ENCODE data around the gene MAT1A.

MAT1A gene

DNA sequence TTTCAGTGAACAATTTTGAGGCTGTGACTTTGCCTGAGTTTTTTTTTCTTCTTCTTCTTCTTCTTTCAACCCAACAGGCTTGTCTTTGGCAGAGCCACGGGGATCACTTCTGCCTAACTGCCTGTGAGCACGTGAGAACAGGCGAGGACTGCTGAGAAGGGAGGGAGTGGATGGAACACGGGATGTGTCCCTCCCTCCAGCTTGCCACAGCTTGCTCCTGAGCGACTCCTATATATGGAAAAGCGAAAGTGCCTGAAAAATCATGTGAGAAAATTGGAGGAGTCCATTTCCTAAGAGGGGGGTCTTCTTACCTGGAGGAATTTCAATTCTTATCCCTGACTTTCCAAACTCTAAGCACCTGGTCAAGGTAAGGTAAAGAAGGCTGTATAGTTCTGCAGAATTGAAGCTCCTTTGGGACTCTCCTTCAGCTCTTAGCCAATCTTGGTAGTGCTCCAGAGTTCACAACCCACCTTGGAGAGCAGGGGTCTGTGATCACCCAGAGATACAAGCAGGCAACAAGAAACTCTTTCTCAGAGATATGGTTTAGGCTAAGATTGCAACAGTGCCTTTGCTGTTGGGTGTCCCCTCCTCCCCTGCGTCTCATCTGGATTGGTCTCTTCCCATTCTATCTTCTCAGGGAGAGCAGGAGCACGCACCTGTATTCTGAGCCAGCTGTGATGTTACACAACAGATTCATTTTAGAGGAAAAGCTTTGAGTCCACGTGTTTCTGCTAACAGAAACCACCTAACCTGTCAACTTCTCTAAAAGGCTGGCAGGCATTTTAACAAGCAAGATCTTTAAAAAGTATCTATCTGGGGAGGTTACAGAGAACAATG lies at the start of gene MAT1A:
Gene MAT1A, minus strand, starts transcription at position 208 of the 837 bp plus-strand sequence. CDS start 235 bp downstream, outside the sequence.
- Histone ChIP-seq H2AFZ (ENCODE audit: low read length, unreplicated experiment) (no peak within 1 kb of the TSS), H3K27me3 (ENCODE audit: insufficient read depth, low read length) (peaks cover 90% of the 10 kb centered on the region), H3K4me3 (ENCODE audit: low read depth, low read length) (no peak within 1 kb of the TSS), H3K4me1 (ENCODE audit: control insufficient read depth, insufficient read depth, low read length, unreplicated experiment) (no peaks in the 10 kb centered on the region), H3K27ac (ENCODE audit: low read depth, low read length) (no peak within 1 kb of the TSS), H3K79me2 (ENCODE audit: control insufficient read depth, insufficient read depth, low read length, unreplicated experiment) (no peaks in the 10 kb centered on the region), H3K36me3 (ENCODE audit: insufficient read depth, low read length) (no peaks in the 10 kb centered on the region)

DNA sequence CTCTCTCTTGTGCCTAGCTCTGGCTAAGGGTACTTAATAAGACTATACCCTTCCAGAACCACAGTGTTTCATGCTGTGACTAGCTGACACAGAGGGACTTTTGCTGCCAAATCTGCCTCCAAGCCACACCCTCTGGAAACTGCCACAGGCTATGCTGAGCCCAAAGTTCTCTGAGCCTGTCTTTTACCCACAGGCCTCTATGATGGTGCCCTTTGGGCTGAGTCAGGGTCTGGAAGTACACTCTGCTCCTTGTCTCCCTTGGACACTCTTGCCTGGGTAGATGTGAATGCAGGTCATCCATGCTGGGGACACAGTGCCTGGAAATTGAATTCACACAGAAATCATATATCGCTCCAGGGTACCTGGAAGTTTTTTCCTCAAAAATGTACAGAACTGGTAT lies 44.5 kb upstream of the MAT1A start:
- H3K79me2 ChIP-seq (ENCODE audit: control insufficient read depth, insufficient read depth, low read length, unreplicated experiment): no peaks in the 10 kb centered on the region
- H3K27ac ChIP-seq (ENCODE audit: low read depth, low read length): no peak overlapping the region
- H3K27me3 ChIP-seq (ENCODE audit: insufficient read depth, low read length): peaks cover 70% of the 10 kb centered on the region
- H2AFZ ChIP-seq (ENCODE audit: low read length, unreplicated experiment): no peak overlapping the region
- no peaks in the 10 kb centered on the region for H3K4me1 ChIP-seq (ENCODE audit: control insufficient read depth, insufficient read depth, low read length, unreplicated experiment)
- H3K4me3 ChIP-seq (ENCODE audit: low read depth, low read length): no peak overlapping the region
- H3K36me3 ChIP-seq (ENCODE audit: insufficient read depth, low read length): no peaks in the 10 kb centered on the region

DNA sequence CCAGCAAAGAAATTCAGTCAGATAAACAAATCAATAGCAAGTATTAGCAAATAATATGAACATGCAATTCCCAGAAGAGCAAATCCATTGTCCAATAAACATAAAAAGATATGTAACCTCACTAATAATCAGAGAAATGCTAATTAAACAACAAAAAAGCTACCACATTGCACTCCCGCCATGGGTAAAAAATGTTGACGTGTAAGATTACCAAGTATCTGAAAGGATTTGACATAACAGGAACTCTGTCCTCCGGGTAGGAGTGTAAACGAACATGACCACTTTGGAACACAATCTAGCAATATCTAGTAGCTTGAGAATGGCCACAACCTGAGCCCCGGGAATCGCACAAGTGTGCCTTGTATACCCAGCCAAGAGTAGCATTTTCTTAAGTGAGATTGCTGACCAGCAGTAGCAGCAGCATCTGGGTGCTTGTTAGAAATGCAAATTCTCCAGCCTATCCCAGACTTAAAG lies 35.5 kb upstream of the MAT1A start:
- Histone ChIP-seq H2AFZ (ENCODE audit: low read length, unreplicated experiment) (no peak overlapping the region), H3K27ac (ENCODE audit: low read depth, low read length) (no peak overlapping the region), H3K4me1 (ENCODE audit: control insufficient read depth, insufficient read depth, low read length, unreplicated experiment) (peaks cover 8% of the 10 kb centered on the region), H3K79me2 (ENCODE audit: control insufficient read depth, insufficient read depth, low read length, unreplicated experiment) (no peaks in the 10 kb centered on the region), H3K4me3 (ENCODE audit: low read depth, low read length) (no peak overlapping the region), H3K27me3 (ENCODE audit: insufficient read depth, low read length) (peaks cover 55% of the 10 kb centered on the region), H3K36me3 (ENCODE audit: insufficient read depth, low read length) (no peaks in the 10 kb centered on the region)

DNA sequence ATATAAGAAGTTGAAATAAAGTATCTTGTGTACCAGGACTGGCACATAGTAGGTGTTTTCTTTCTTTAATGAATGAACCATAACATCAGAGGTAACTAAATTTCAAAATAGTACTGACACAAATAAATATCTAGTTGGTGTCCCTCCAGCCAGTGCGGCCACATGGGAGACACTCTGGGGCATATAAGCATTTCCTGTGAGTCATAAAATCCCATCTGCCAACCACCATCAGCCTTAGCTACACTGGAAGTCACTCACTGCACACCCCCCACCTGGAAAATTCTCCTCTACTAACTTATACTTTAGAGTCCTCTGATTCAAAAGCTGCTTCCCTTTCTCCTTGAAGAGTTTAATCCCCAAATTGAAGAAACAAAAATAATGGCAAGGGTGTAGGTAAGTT lies 34.6 kb upstream of the MAT1A start:
- Histone ChIP-seq H3K4me1 (ENCODE audit: control insufficient read depth, insufficient read depth, low read length, unreplicated experiment) (peaks cover 8% of the 10 kb centered on the region), H3K36me3 (ENCODE audit: insufficient read depth, low read length) (no peaks in the 10 kb centered on the region), H3K4me3 (ENCODE audit: low read depth, low read length) (no peak overlapping the region), H3K27me3 (ENCODE audit: insufficient read depth, low read length) (peaks cover 50% of the 10 kb centered on the region), H3K27ac (ENCODE audit: low read depth, low read length) (no peak overlapping the region), H2AFZ (ENCODE audit: low read length, unreplicated experiment) (no peak overlapping the region), H3K79me2 (ENCODE audit: control insufficient read depth, insufficient read depth, low read length, unreplicated experiment) (no peaks in the 10 kb centered on the region)

DNA sequence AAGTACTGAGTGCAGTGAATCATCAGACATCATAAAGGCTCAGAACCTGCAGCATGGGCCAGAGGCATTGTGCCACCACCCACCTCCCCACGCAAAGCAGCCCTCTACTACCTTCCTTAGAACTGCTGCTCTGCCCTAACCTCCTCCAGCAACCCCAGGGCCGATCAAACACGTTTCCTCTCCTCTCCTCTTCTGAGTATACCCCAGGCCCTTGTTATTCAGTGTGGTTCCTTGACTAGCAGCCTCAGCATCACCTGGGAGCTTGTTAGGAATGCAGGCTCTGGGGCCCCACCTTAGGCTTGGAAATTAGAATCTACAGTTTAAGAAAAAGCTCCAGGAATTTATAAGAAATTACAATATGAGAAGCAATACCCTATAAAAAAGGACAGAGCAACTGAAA lies 33.9 kb upstream of the MAT1A start:
- Histone ChIP-seq H3K27me3 (ENCODE audit: insufficient read depth, low read length) (peaks cover 45% of the 10 kb centered on the region), H3K27ac (ENCODE audit: low read depth, low read length) (no peak overlapping the region), H3K4me1 (ENCODE audit: control insufficient read depth, insufficient read depth, low read length, unreplicated experiment) (peaks cover 8% of the 10 kb centered on the region), H3K36me3 (ENCODE audit: insufficient read depth, low read length) (no peaks in the 10 kb centered on the region), H2AFZ (ENCODE audit: low read length, unreplicated experiment) (no peak overlapping the region), H3K79me2 (ENCODE audit: control insufficient read depth, insufficient read depth, low read length, unreplicated experiment) (no peaks in the 10 kb centered on the region), H3K4me3 (ENCODE audit: low read depth, low read length) (no peak overlapping the region)

DNA sequence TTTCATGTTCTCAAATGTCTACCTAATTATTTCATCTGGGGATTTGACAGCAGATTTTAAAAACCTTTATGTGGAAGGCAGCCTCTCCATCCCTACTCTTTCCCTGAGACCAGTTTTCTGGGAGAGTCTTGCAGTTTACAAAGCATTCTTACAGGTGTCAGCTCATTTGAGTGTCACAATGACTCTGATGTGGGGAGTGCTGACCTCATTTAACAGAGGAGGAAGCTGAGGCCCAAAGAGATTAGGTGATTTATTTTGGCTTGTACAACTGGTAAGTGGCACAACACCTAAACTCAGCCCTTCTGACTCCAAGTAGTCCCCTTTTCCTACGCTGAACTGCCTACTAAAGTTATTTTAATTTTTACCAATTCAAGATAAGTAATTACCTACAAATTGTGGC lies 33.3 kb upstream of the MAT1A start:
- Histone ChIP-seq H3K27me3 (ENCODE audit: insufficient read depth, low read length) (peaks cover 39% of the 10 kb centered on the region), H3K27ac (ENCODE audit: low read depth, low read length) (no peak overlapping the region), H2AFZ (ENCODE audit: low read length, unreplicated experiment) (no peak overlapping the region), H3K4me3 (ENCODE audit: low read depth, low read length) (no peak overlapping the region), H3K79me2 (ENCODE audit: control insufficient read depth, insufficient read depth, low read length, unreplicated experiment) (no peaks in the 10 kb centered on the region), H3K4me1 (ENCODE audit: control insufficient read depth, insufficient read depth, low read length, unreplicated experiment) (peaks cover 8% of the 10 kb centered on the region), H3K36me3 (ENCODE audit: insufficient read depth, low read length) (no peaks in the 10 kb centered on the region)

DNA sequence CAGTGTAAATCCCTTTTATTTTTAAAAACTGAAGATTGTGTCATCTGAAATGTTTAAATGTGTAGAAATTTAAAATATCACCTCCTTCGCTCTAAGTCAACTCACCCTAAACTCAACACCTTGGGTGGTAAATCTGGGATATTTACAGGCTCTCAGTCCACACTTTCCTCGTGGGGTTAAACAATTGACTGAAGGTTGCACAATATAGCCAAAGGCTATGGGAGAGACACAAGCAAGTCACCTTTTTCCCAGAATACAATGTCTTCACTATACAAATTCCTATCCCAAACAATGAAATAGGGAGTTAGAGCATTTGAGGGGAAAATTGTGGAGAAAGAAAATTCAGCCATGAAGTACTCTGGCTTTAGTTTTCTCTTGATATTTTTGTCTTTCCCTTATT lies 32.7 kb upstream of the MAT1A start:
- H2AFZ ChIP-seq (ENCODE audit: low read length, unreplicated experiment): no peak overlapping the region
- peaks cover 8% of the 10 kb centered on the region for H3K4me1 ChIP-seq (ENCODE audit: control insufficient read depth, insufficient read depth, low read length, unreplicated experiment)
- no peaks in the 10 kb centered on the region for H3K36me3 ChIP-seq (ENCODE audit: insufficient read depth, low read length)
- H3K27me3 ChIP-seq (ENCODE audit: insufficient read depth, low read length): peaks cover 34% of the 10 kb centered on the region
- H3K27ac ChIP-seq (ENCODE audit: low read depth, low read length): no peak overlapping the region
- H3K4me3 ChIP-seq (ENCODE audit: low read depth, low read length): no peak overlapping the region
- H3K79me2 ChIP-seq (ENCODE audit: control insufficient read depth, insufficient read depth, low read length, unreplicated experiment): no peaks in the 10 kb centered on the region

DNA sequence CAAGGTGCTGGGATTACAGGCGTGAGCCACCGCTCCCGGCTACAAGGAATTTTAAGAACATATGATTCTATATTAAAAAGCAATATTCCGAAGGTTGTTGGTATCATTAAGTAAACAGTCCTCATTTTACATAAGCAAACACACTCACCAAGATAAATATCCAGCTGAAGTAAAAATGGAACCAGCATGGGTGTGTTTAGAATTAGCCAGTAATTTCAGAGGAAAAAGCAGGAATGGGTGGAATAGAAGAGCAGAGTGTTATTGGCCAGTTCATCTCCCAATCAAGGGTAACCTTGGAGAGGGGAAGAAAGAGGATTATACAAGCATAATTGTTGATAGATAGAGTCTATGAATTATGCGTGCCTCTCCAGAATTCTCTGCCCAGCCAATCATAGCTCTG lies 31.7 kb upstream of the MAT1A start:
- Histone ChIP-seq H3K27ac (ENCODE audit: low read depth, low read length) (no peak overlapping the region), H3K79me2 (ENCODE audit: control insufficient read depth, insufficient read depth, low read length, unreplicated experiment) (no peaks in the 10 kb centered on the region), H3K4me3 (ENCODE audit: low read depth, low read length) (no peak overlapping the region), H3K36me3 (ENCODE audit: insufficient read depth, low read length) (no peaks in the 10 kb centered on the region), H2AFZ (ENCODE audit: low read length, unreplicated experiment) (no peak overlapping the region), H3K4me1 (ENCODE audit: control insufficient read depth, insufficient read depth, low read length, unreplicated experiment) (peaks cover 8% of the 10 kb centered on the region), H3K27me3 (ENCODE audit: insufficient read depth, low read length) (peaks cover 33% of the 10 kb centered on the region)

DNA sequence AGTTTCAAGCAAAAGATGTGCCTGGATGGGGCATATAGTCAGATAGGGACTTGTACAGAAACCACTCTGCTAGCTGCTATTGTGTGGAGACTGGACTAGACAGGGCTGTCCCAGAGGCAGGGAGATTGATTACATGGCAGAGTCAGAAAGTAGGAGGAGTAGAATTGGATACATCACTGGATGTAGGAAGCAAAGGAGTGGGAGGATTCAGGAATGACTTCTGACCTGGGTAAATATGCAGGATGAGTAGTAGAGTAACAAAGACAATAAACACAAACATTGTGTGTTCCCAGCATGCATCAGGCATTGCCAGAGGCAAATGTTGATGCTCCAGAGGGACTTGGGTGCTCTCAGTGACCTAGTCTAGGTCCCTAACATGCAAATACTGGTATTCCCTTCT lies 30.9 kb upstream of the MAT1A start:
- Histone ChIP-seq H2AFZ (ENCODE audit: low read length, unreplicated experiment) (no peak overlapping the region), H3K4me3 (ENCODE audit: low read depth, low read length) (no peak overlapping the region), H3K36me3 (ENCODE audit: insufficient read depth, low read length) (no peaks in the 10 kb centered on the region), H3K27me3 (ENCODE audit: insufficient read depth, low read length) (peaks cover 28% of the 10 kb centered on the region), H3K79me2 (ENCODE audit: control insufficient read depth, insufficient read depth, low read length, unreplicated experiment) (no peaks in the 10 kb centered on the region), H3K4me1 (ENCODE audit: control insufficient read depth, insufficient read depth, low read length, unreplicated experiment) (peaks cover 8% of the 10 kb centered on the region), H3K27ac (ENCODE audit: low read depth, low read length) (no peak overlapping the region)

DNA sequence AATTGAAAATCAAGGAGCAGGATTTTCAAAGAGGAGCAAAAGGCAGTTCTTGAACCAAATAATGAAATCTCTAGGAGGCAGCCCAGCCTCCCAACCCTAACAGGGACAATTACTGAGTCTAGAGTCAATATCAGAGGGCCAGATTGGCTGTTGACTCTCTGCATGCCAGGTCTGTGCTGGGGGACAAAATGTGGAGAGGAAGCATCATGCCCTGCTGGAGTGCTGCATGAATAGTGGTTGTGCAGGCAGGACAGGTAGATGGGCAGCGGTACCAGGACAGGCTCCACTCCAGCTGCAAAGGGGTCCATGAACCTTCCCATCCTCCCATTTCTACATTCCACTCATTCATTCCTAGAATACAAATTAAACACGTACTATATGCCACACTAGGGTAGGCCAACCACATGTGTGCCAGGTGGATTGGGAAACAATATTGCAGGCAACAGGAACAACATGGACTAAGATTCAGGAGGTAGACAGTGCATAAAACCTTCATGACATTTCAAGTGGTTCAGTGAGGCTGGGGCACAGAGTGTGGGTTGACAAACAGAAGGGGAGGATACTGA lies 30.4 kb upstream of the MAT1A start:
- H3K27ac ChIP-seq (ENCODE audit: low read depth, low read length): no peak overlapping the region
- H3K4me3 ChIP-seq (ENCODE audit: low read depth, low read length): no peak overlapping the region
- H3K4me1 ChIP-seq (ENCODE audit: control insufficient read depth, insufficient read depth, low read length, unreplicated experiment): peaks cover 8% of the 10 kb centered on the region

DNA sequence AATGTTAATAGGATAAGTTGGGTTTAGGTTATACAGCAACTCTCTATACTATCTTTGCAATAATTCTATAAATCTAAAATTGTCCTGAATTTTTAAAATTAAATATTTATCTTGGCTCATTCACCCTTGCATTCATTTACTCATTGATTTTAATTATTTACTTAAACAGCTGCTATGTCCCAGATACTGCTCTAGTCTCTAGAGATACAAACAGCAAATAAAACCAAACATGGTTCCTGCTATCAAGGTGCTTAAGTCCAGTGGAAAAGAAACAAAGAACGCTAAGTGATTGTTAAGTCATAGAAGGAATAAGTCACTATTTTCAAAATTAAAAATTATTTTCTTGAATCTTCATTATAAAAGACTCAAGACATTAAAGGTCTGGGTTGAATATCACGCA lies 29.9 kb upstream of the MAT1A start:
- Histone ChIP-seq H3K4me3 (ENCODE audit: low read depth, low read length) (no peak overlapping the region), H3K79me2 (ENCODE audit: control insufficient read depth, insufficient read depth, low read length, unreplicated experiment) (no peaks in the 10 kb centered on the region), H3K27ac (ENCODE audit: low read depth, low read length) (no peak overlapping the region), H3K36me3 (ENCODE audit: insufficient read depth, low read length) (no peaks in the 10 kb centered on the region), H2AFZ (ENCODE audit: low read length, unreplicated experiment) (no peak overlapping the region), H3K27me3 (ENCODE audit: insufficient read depth, low read length) (peaks cover 21% of the 10 kb centered on the region; the same call in 1 of the 2 replicates), H3K4me1 (ENCODE audit: control insufficient read depth, insufficient read depth, low read length, unreplicated experiment) (peaks cover 7% of the 10 kb centered on the region)

More for the DNA sequence above, 30.4 kb upstream of the MAT1A start:
- Histone ChIP-seq H2AFZ (ENCODE audit: low read length, unreplicated experiment) (no peak overlapping the region), H3K79me2 (ENCODE audit: control insufficient read depth, insufficient read depth, low read length, unreplicated experiment) (no peaks in the 10 kb centered on the region), H3K36me3 (ENCODE audit: insufficient read depth, low read length) (no peaks in the 10 kb centered on the region), H3K27me3 (ENCODE audit: insufficient read depth, low read length) (peaks cover 23% of the 10 kb centered on the region; the same call in 1 of the 2 replicates)
